COR-L47 (cell line): ENCODE results near the gene MSI2.

Source experiments
- DNase-seq: peaks from one replicate; lab custom pipeline; 2025; lab: John Stamatoyannopoulos, UW

Gene MSI2

DNA sequence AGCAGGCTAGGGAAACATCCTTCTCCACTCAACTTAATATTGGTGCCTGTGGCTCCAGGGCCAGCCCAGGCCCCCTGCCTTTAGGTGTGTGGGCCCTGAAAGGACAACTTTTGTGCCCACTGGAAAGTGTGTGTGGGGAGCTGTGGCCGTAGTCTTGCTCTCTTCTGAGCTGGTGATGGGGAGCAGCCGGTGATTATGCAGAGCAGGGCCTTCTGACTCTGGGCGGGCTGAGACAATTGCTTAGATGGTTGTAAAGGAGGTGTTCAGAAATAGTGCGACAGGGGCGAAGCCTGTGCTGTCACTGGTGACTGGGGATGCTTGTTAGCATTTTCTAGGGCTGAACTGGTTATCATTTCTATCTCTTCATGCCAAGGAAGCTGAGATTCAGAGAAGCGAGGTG lies 62.6 kb downstream of the MSI2 start:
- DNase-seq, result no peak

DNA sequence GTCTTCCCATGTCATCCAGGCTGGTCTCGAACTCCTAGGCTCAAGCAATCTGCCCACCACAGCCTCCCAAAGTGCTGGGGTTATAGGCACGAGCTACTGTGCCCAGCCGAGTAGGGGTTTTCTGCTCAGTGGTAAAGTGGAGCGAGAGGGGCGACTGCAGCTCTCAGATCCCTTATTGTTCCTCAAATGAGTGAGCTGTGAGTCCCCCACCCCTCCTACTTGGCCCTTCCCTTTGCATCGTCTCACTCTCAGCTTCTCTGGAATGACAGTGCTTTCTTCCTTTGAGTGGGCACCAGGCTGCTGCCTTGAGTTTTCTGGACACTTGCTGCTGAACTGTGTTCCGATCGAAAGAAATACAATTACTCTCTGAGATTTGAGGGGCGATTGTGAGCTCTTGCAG lies 63.5 kb downstream of the MSI2 start:
- DNase-seq, result no peak

- DNase-seq, result no peak
Observed at GRCh38 chr17:57323391-57323790, 67.1 kb downstream of the MSI2 start.

GRCh38 chr17:57324060-57324459 lies 67.7 kb downstream of the MSI2 start:
- DNase-seq, result no peak

- DNase-seq, result no peak
Observed at GRCh38 chr17:57324631-57325030, 68.3 kb downstream of the MSI2 start.

DNA sequence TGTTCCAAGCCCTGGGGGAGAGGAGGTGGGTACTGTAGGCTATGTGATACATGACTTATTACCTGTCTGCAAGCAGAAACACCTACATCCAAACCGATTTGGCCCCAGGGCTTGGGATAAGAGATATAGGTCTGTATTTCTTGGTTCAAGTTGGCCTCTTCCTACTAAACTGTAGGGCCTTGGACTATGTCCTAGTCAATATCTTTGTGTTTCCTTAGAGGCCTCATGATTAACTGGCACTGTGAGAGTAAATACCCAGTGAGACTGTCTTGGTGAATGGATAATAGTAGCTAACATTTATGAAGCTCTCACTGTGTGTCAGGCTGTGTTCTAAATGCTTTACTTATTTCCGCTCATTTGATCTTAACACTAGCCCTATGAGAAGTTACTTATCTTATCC lies 70.0 kb downstream of the MSI2 start:
- no peak for DNase-seq

DNA sequence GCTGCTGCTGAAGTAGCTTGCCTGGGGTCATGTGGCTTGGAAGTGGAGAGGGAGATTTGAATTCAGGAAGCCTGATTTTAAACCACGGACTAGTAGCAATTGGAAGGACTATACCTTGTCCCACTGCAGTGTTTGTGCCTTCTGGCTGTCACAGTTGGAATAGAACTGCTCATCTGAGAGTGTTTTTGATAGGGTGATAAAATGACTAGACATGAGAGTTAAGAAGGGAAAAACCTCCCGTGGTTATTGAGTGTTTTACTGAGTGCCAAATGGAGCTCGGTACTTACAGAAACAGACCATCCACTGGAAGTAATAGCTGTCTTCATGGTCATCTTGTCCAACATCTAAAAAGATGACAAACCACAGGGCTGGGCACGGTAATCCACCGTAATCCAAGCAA lies 70.4 kb downstream of the MSI2 start:
- DNase-seq, result no peak

- no peak for DNase-seq
Observed at GRCh38 chr17:57327176-57327970, 71.0 kb downstream of the MSI2 start.

DNA sequence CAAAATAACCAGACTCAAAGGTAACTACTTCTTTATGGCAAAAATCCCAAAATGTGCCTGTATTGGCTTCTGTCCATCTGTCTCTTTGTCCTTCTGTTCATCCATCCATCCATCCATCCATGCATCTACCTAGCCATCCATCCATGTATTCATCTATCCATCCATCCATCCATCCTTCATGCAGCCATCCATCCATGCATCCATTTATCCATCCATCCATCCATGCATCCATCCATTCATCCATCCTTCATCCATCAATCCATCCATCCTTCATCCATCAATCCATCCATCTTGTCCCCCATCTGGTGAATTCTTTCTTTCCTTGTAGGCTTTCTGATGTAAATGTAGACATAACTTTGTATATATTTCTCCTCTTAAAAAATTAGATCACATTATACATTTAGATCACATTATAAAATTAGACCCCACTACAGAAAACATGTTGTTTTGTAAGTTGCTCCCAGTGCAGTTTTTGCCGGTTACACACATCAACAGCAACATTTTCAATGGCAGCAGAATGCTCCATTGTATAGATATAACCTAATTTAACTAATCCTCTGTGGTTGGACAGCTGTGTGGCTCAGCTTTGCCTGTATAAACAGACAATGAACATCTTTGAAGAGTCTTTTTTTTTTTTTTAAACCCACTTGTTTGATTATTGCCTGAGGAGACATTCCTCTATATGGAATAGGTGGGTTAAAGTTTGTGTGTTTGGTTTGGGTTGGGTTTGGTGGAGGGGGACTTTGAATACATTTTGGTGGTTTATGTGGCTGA lies 72.0 kb downstream of the MSI2 start:
- no peak for DNase-seq

GRCh38 chr17:57329380-57330214 lies 73.3 kb downstream of the MSI2 start:
- no peak for DNase-seq

GRCh38 chr17:57330587-57330986 lies 74.3 kb downstream of the MSI2 start:
- DNase-seq, result no peak

DNA sequence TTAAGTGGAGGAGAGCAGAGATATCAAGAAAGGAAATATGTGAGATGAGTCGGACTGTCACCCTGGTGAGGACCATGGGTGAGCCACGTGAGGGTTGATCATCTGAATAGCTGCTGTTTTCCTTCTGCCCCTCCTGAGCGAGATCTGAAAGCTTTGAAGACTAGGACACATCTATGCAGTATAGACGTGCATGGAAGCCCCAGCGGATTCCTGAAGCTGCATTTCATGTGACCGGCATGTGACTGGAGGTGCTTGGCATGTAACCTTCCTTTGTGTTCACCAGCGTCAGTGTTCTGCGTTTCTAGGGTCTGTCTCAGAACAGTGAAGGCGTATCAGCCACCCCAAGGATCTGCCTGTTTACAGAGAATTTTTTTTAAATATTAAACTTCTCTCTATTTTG lies 75.1 kb downstream of the MSI2 start:
- DNase-seq, result no peak

DNA sequence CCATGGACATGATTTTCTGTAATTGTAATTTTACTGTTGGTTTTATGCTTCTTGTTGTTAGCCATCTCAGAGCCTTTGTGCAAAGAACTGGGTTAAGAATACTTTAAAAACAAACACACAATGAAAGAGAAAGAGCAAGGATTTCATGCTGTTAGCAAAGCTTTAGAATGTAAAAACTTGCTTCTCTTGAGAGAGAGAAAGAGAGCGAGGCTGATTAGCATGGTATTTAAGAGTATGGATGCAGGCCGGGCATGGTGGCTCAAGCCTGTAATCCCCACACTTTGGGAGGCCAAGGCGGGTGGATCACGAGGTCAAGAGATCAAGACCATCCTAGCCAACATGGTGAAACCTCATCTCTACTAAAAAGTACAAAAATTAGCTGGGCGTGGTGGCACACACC lies 76.2 kb downstream of the MSI2 start:
- DNase-seq, result no peak

DNA sequence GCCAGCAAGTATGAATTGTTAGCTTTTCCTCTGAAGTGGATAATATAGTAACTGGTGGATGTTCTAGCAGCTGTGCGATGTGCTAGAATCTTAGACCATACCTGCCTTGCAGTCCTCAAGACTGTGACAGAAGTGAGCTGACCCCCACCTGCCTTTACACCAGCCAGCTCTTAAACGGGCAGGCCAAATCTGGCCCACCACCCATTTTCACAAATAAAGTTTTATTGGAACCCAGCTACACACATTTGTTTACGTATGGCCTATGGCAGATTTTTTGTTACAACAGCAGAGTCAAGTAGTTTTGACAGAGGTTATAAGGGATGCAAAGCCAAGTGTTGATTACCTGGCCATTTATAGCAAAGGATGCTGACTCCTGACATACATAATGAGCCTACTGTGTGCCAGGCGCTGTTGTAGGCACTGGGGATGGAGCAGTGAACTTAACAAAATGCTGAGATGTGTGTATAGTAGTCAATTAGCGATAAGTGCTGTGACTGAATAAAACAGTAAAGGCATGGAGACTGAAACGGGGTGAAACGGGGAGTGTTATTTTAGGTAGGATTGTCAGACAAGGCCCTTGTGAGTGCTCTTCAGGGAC lies 79.0 kb downstream of the MSI2 start:
- DNase-seq, result no peak

- peak; percentile 87 for DNase-seq
Observed at GRCh38 chr17:57337390-57337789, 81.1 kb downstream of the MSI2 start.

GRCh38 chr17:57338257-57338914 lies 82.1 kb downstream of the MSI2 start:
- DNase-seq, result no peak

GRCh38 chr17:57340160-57340981 lies 84.0 kb downstream of the MSI2 start:
- no peak for DNase-seq

DNA sequence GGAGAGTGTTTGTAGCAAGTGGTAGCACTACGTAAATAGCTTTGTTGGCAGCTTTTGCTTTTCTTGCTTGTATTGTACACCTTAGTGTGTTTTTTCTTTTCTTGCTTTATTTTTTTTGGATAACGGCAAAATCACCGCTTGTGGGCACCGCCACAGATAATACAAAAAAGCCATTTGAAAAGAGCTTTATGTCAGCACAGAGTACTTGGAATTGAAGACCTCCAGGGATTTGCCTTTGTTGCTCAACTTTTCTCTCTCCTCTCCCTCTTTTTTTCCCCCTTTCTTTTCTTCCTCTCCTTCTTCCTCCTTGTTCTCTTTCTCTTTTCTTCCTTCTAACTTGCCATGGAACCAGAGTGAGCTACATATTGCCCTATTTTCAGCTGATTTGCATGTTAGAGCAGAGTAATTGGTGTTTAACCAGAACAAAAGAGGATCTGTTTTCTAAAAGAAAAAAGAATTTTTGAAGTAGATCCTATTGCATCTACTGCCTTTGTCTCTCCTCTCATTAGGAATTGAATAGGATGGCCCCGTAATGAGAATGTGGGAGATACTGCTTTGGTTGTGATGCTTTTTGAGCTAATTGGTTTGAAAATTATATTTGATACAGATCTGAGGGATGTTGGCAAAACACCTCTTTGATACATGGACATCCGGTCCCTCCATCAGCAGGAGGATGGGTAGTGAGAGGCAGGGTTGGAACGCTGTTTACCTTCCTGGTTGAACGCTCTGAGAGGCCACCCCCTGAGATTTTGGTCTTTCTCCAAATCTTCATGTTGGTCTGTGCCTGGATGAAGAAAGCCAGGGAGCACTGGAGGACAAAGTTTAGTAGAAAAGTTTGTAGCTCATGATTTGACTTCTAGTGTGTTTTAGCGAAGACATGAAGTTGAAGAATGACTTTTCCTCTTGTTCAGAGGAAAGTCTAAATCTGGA lies 85.6 kb downstream of the MSI2 start:
- peak; percentile 76 for DNase-seq

DNA sequence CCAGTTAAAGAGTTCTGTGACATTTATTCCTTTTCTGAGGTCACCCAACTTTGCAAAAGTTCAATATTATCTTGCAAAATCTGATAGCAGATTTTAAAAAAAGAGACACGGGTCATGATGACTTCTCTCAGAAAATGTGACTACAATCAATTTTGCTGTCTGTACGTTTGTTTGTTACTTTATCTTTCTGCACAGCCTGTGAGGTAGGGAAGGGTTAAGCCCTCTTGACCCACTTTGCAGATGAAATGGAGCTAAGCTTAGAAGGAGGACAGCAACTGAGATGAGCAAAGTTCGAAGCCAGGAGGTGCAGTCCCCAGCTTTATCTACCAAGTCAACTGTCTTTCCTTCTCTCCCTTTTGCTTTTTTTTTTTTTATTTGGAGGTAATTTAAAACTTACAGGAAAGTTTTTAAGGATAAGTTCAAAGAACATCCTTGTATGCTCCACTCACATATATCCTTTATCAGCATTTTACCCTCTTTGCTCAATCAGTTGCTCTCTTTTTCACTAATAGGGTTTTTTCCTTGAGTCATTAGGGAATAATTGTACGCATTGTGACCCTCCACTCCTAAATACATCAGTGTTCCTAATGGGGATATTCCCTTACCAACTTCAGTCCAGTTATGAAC lies 86.8 kb downstream of the MSI2 start:
- no peak for DNase-seq
